NCI-H226 (cell line): ENCODE data around the gene GRM7.

Experiments
- DNase-seq: peaks from one replicate; pipeline ENCODE4 v3.0.0-alpha.2; 2015

Gene GRM7

GRCh38 chr3:7744850-7745249, 883.9 kb downstream of the GRM7 start:
- no peak for DNase-seq

- no peak for DNase-seq
These were observed 884.8 kb downstream of the GRM7 start for GRCh38 chr3:7745711-7746110.

DNA sequence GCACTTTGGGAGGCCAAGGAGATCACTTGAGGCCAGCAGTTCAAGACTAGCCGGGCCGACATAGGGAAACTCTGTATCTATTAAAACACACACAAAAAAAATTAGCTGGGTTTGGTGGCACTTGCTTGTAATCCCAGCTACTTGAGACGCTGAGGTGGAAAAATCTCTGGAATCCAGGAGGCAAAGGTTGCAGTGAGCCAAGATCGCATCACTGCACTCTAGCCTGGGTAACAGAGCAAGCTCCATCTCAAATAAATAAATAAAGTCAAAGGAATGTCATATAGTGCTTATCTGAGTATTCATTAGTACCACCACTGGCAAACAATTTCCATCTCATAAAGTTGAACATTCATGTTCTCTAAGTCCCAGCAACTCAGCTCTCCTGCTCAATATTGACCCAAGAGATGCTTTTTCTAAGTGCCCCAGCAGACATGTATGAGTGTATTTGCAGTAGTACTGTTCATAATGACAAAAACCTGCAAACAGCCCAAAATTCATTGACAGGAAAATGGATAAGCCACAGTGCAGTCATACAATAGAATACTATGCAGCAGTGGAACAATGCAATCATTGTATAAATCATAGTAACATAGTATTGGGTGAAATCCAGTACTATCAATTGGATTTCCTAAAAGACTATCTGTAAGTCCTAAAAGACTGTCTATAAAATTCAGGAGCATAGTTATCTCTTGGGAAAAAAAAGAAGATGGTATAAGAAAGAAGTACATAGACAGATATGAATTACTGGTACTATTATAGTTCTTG, 889.2 kb downstream of the GRM7 start:
- no peak for DNase-seq

DNA sequence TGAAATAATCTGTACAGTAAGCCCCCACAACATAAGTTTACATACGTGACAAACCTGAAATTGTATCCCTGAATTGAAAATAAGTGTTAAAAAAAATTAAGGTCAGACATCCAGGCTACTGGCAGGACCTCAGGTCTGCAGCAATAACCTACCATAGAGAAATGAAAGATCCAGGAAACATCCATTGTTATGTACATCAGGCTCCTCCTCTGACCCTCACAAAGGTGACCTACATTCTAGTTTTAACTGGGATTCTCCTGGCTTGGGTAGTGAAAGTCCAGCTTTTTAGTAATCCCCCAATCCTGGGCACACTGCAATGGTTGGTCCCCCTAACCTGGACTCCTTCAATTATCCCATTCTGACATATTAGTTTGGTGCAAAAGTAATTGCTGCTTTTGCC, 891.1 kb downstream of the GRM7 start:
- DNase-seq = no peak

- no peak for DNase-seq
These were observed 893.9 kb downstream of the GRM7 start for GRCh38 chr3:7754653-7755441.

GRCh38 chr3:7759630-7760029, 898.7 kb downstream of the GRM7 start:
- no peak for DNase-seq

DNA sequence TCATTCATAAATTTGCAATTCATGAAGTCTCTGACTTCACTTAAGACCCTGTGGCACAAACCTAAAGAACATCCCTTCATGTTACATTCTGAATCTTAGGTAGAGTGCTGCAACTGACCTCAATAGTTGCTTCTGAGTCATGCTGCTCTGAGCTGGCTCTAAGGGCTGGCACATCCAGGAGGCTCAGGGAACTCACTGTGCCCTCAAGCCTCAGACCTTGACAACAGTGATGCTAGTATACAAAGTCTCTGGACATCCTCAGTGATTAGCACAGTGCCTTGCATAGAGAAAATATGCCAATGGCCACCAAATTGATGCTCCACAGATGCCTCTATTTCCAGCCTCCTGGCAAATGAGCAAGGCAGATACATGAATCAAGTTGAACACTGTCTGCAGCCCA, 899.8 kb downstream of the GRM7 start:
- DNase-seq = no peak

- DNase-seq = no peak
These were observed 903.2 kb downstream of the GRM7 start for GRCh38 chr3:7764115-7764514.

- no peak for DNase-seq
These were observed 905.6 kb downstream of the GRM7 start for GRCh38 chr3:7766530-7766929.

GRCh38 chr3:7779331-7779730, 918.4 kb downstream of the GRM7 start:
- DNase-seq = no peak

- DNase-seq = no peak
These were observed 920.5 kb downstream of the GRM7 start for GRCh38 chr3:7781395-7781794.

DNA sequence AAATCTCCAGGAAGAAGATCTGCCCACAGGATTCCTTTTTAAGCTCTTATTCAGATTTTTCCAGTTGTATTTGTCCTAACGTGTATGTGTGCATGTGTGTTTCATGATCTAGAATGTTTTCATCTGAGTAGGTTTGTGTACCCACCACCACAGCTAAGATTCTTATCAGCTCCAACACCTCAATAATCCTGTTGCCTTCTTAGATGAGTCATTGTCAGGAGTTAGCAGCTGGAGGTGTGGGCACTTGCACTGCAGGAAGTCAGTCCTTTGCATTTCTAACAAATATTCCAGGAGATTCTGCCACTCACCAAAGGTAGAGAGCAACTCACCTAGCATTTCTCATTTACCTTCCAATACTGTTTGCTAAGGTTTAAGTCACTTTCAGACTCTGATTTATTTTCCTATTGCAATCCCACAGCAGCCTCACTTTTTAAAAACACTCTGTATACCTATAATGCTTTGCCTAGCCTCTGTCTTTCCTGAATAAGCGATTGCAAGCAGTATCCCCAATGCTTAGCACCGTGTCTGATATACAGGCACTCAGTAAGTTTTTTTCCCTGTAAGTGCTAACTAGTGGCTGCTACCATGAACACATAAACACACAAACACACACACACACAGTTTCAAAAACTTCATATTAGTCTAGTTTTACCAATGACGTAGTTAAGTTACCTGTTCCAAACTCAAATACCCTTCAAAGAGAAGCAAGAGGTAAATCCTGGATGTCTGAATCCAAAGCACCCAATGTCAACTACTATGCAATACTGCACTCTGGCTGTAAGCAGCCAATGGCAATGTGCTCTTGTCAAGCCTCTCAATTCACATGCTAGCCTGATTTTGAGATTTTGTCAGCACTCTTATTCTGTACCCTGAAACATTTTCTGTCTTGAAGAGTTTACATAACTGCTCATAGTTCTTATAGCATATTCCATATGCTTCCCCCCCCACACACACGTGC, 927.2 kb downstream of the GRM7 start:
- DNase-seq = peak; percentile 21

DNA sequence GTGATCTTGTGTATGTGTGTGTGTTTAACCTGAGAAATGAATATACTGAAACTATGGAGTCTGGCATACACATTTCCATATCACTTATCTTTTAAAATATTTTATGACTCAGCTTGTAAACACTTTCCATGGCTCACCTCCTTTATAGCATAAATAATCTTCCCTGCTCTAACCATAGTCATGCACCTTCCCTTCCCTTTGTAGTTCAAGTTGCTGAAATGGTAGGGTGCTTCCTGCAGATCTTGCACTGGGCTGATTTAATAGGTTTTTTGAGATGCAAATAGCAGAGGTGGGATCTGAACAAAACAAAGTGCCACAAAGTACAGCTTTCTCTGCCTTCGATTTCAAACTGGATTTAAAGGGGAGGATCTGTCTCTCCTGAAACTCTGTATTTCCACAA, 928.0 kb downstream of the GRM7 start:
- peak; percentile 40 for DNase-seq

DNA sequence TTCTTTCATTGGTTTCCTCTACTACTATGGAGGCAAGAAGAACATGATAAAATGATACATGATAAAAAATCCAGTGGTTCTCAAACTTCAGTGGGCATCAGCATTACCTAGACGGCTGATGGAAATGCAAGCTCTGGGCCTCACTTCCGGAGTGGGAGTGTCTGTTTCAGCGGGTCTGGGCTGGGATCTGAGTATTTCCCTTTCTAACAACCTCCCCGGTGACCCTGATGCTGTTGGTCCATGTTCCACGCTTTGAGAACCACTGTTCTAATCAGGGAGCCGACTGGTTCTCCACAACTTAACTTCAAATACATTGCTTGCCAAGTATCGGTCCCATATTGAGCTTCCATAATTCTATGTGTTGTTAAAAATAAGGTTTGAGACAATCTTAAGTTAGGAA, 928.4 kb downstream of the GRM7 start:
- no peak for DNase-seq

- DNase-seq = no peak
These were observed 929.2 kb downstream of the GRM7 start for GRCh38 chr3:7790141-7790540.
